ENCODE results near the gene TSEN34.

Gene TSEN34

DNA sequence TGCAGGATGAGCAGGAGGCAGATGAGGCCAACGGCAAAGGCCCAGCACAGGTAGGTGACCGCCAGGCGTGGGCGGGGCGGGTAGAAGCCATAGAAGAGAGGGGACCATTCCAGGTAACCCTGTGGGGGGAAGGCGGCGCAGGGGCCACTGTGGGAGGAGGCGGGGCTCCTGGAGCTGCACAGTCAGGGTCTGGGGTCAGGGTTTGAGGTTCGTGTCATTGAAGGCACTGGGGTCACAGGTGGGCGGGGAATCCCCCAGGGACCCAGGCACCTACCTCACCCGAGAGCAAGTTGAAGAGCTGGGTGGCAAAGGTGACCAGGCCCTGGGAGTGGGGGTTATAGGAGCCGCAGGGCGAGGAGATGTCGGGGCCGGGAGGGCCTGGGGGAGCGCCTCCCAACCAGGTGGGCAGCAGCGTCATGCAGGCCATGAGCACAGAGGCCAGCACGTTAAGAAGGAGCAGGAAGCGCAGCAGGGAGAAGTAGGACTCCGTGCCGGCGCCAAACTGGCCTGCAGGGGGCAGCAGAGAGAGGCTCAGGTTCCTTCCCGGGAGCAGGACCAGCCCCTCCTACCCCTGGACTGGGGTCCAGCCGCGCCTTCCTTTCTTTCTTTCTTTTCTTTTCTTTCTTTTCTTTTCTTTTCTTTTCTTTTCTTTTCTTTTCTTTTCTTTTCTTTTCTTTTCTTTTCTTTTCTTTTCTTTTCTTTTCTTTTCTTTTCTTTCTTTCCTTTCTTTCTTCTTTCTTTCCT is 22.8 kb upstream of the TSEN34 start (continued):
- TF ChIP-seq, protein P1, sequence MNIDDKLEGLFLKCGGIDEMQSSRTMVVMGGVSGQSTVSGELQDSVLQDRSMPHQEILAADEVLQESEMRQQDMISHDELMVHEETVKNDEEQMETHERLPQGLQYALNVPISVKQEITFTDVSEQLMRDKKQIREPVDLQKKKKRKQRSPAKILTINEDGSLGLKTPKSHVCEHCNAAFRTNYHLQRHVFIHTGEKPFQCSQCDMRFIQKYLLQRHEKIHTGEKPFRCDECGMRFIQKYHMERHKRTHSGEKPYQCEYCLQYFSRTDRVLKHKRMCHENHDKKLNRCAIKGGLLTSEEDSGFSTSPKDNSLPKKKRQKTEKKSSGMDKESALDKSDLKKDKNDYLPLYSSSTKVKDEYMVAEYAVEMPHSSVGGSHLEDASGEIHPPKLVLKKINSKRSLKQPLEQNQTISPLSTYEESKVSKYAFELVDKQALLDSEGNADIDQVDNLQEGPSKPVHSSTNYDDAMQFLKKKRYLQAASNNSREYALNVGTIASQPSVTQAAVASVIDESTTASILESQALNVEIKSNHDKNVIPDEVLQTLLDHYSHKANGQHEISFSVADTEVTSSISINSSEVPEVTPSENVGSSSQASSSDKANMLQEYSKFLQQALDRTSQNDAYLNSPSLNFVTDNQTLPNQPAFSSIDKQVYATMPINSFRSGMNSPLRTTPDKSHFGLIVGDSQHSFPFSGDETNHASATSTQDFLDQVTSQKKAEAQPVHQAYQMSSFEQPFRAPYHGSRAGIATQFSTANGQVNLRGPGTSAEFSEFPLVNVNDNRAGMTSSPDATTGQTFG (tag by site-specific recombination; IDR thresholded peaks at IDR 0.05; ENCODE audit: borderline replicate concordance) = no peak
- TF ChIP-seq ZNF146 (tag by site-specific recombination; IDR thresholded peaks at IDR 0.05) (no peak), SCRT1 (tag by site-specific recombination; IDR thresholded peaks at IDR 0.05; ENCODE audit: borderline replicate concordance) (peak; percentile 77), PATZ1 (tag by site-specific recombination; IDR thresholded peaks at IDR 0.05) (peak; percentile 18; the same call in 1 of the 2 replicates), OSR2 (tag by site-specific recombination; IDR thresholded peaks at IDR 0.05) (no peak), GLIS1 (tag by site-specific recombination; IDR thresholded peaks at IDR 0.05) (peak; percentile 40; the same call in 1 of the 2 replicates), ELK4 (IDR thresholded peaks at IDR 0.05; ENCODE audit: borderline replicate concordance, low read depth, low read length) (no peak), SALL2 (tag by site-specific recombination; IDR thresholded peaks at IDR 0.05; ENCODE audit: borderline replicate concordance) (no peak), ZNF175 (tag by site-specific recombination; IDR thresholded peaks at IDR 0.05) (no peak), ZNF169 (tag by site-specific recombination; IDR thresholded peaks at IDR 0.05) (no peak), ZNF571 (tag by site-specific recombination; IDR thresholded peaks at IDR 0.05) (no peak), ZNF23 (tag by site-specific recombination; IDR thresholded peaks at IDR 0.05; ENCODE audit: borderline replicate concordance) (no peak), ZNF416 (tag by site-specific recombination; IDR thresholded peaks at IDR 0.05) (no peak), ZNF211 (tag by site-specific recombination; IDR thresholded peaks at IDR 0.05; ENCODE audit: low read depth) (no peak), ZFP41 (tag by site-specific recombination; IDR thresholded peaks at IDR 0.05; ENCODE audit: borderline replicate concordance) (no peak), ZNF658 (tag by site-specific recombination; IDR thresholded peaks at IDR 0.05) (no peak), ZNF623 (tag by site-specific recombination; IDR thresholded peaks at IDR 0.05) (no peak), ZNF521 (tag by site-specific recombination; IDR thresholded peaks at IDR 0.05) (no peak), KLF1 (tag by site-specific recombination; IDR thresholded peaks at IDR 0.05) (peak; percentile 41; the same call in 1 of the 2 replicates), ZIC2 (tag by site-specific recombination; IDR thresholded peaks at IDR 0.05) (0 out of 2 replicates have a peak, but pooled peaks have one; percentile 12), ZFP37 (tag by site-specific recombination; IDR thresholded peaks at IDR 0.05) (no peak), ZNF747 (tag by site-specific recombination; IDR thresholded peaks at IDR 0.05) (no peak), ZSCAN16 (tag by site-specific recombination; IDR thresholded peaks at IDR 0.05) (no peak), GLI2 (tag by site-specific recombination; IDR thresholded peaks at IDR 0.05; ENCODE audit: borderline replicate concordance, low read depth) (no peak), ZNF660 (tag by site-specific recombination; IDR thresholded peaks at IDR 0.05) (no peak), ZNF629 (tag by site-specific recombination; IDR thresholded peaks at IDR 0.05) (0 out of 2 replicates have a peak, but pooled peaks have one; percentile 17), HIC1 (tag by site-specific recombination; IDR thresholded peaks at IDR 0.05) (peak; percentile 35; the same call in 1 of the 2 replicates)
- TF ChIP-seq, protein P2, sequence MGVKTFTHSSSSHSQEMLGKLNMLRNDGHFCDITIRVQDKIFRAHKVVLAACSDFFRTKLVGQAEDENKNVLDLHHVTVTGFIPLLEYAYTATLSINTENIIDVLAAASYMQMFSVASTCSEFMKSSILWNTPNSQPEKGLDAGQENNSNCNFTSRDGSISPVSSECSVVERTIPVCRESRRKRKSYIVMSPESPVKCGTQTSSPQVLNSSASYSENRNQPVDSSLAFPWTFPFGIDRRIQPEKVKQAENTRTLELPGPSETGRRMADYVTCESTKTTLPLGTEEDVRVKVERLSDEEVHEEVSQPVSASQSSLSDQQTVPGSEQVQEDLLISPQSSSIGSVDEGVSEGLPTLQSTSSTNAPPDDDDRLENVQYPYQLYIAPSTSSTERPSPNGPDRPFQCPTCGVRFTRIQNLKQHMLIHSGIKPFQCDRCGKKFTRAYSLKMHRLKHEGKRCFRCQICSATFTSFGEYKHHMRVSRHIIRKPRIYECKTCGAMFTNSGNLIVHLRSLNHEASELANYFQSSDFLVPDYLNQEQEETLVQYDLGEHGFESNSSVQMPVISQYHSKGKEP (tag by site-specific recombination; IDR thresholded peaks at IDR 0.05) = no peak
- TF ChIP-seq, protein P3, sequence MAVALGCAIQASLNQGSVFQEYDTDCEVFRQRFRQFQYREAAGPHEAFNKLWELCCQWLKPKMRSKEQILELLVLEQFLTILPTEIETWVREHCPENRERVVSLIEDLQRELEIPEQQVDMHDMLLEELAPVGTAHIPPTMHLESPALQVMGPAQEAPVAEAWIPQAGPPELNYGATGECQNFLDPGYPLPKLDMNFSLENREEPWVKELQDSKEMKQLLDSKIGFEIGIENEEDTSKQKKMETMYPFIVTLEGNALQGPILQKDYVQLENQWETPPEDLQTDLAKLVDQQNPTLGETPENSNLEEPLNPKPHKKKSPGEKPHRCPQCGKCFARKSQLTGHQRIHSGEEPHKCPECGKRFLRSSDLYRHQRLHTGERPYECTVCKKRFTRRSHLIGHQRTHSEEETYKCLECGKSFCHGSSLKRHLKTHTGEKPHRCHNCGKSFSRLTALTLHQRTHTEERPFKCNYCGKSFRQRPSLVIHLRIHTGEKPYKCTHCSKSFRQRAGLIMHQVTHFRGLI (tag by site-specific recombination; IDR thresholded peaks at IDR 0.05) = no peak

Data from HEK293 (cell line).